Keratinocyte (primary cell): ENCODE results near the gene BMP15. TPM values are rescaled to one million over a fixed set of nuclear protein-coding genes. Genes with fewer than 3 reads are reported as not detected.

Experiments used
- DNase-seq: peaks from one replicate; pipeline ENCODE4 v3.0.0-alpha.2; 2011; ENCODE audit warnings: low read depth, missing footprints, low spot score
- FAIRE-seq: peaks from 2 replicates; lab custom pipeline; 2011; peaks lifted over from hg19 to GRCh38; lab: Jason Lieb, UNC
- H2AFZ ChIP-seq: 2 replicates; pipeline ENCODE4 v1.6.0; 2012; ENCODE audit warnings: low read length, control low read depth, inconsistent platforms; ENCODE audit not compliant: control insufficient read depth
- H3K27ac ChIP-seq: 2 replicates; pipeline ENCODE4 v1.5.1; 2011; ENCODE audit warnings: low read length; ENCODE audit not compliant: control insufficient read depth, insufficient read depth
- H3K27me3 ChIP-seq: 3 replicates; pipeline ENCODE4 v1.6.0; 2011; ENCODE audit warnings: low read length; ENCODE audit not compliant: control insufficient read depth, insufficient read depth; ENCODE audit errors: extremely low read depth
- H3K36me3 ChIP-seq, 2 experiments: 2 replicates in 1 of 2; 3 replicates in 1 of 2; pipeline ENCODE4 v1.5.1; 2011; ENCODE audit warnings: low read length in 2 of 2, mild to moderate bottlenecking in 1 of 2; ENCODE audit not compliant: control insufficient read depth in 2 of 2, insufficient read depth in 2 of 2; ENCODE audit errors: extremely low read depth in 1 of 2
- H3K4me1 ChIP-seq: 3 replicates; pipeline ENCODE4 v1.5.1; 2011; ENCODE audit warnings: low read length; ENCODE audit not compliant: control insufficient read depth, insufficient read depth; ENCODE audit errors: extremely low read depth
- H3K4me2 ChIP-seq: 3 replicates; pipeline ENCODE4 v1.6.0; 2011; ENCODE audit warnings: low read depth, low read length; ENCODE audit not compliant: control insufficient read depth, insufficient read depth; ENCODE audit errors: extremely low read depth
- H3K4me3 ChIP-seq, 3 experiments: fragments of 200-600 bp in 1 of 3; sonication (generic) in 1 of 3; 2 replicates in 2 of 3; 3 replicates in 1 of 3; pipeline ENCODE4 v1.5.1; 2011 to 2016; ENCODE audit warnings: low read length in 3 of 3, mild to moderate bottlenecking in 3 of 3, control low read depth in 2 of 3, inconsistent platforms in 1 of 3, low read depth in 1 of 3, mixed read lengths in 1 of 3, mixed run types in 1 of 3, moderate library complexity in 1 of 3; ENCODE audit not compliant: control insufficient read depth in 2 of 3, insufficient read depth in 2 of 3; ENCODE audit errors: extremely low read depth in 1 of 3
- H3K79me2 ChIP-seq: 2 replicates; pipeline ENCODE4 v1.6.0; 2012; ENCODE audit warnings: low read length; ENCODE audit not compliant: control insufficient read depth, insufficient read depth
- H3K9ac ChIP-seq: 3 replicates; pipeline ENCODE4 v1.6.0; 2011; ENCODE audit warnings: low read length; ENCODE audit not compliant: control insufficient read depth, insufficient read depth; ENCODE audit errors: extremely low read depth
- H3K9me1 ChIP-seq: 3 replicates; pipeline ENCODE4 v1.6.0; 2011; ENCODE audit warnings: low read length; ENCODE audit not compliant: control insufficient read depth, insufficient read depth; ENCODE audit errors: extremely low read depth
- H3K9me3 ChIP-seq: 2 replicates; pipeline ENCODE4 v1.5.1; 2012; ENCODE audit warnings: low read depth, low read length; ENCODE audit not compliant: control insufficient read depth
- H4K20me1 ChIP-seq: 3 replicates; pipeline ENCODE4 v1.6.0; 2011; ENCODE audit warnings: low read length; ENCODE audit not compliant: control insufficient read depth, insufficient read depth; ENCODE audit errors: extremely low read depth
- EZH2 ChIP-seq: IDR thresholded peaks from one replicate; pipeline ENCODE4 v1.6.1; 2012; ENCODE audit warnings: inconsistent platforms, mild to moderate bottlenecking, low read length, moderate library complexity
- dilution Hi-C: fragments of 300-500 bp; cut with MboI; formaldehyde crosslinking; loops from one replicate; pipeline ENCODE4 v1.7.0; 2020; ENCODE audit warnings: low sequenced_read_pairs; ENCODE audit not compliant: extremely low pct_ligation_motif_present
- polyA plus RNA-seq, 5 experiments: library from polyadenylated mRNA; depleted of rRNA in 3 of 5; stranded (reverse) in 3 of 5; stranded (forward) in 1 of 5; unstranded in 1 of 5; fragments of >200 nt; gene quantifications; 1 replicate in 1 of 5; 2 replicates in 3 of 5; 3 replicates in 1 of 5; pipeline versions ENCODE4 v1.2.1 to v1.2.3, GENCODE V29; 2011 to 2012; ENCODE audit warnings: missing spikeins in 2 of 5, low read depth in 1 of 5, low replicate concordance in 1 of 5
- TF ChIP-seq, protein P1 (sequence below), 3 experiments: IDR thresholded peaks in 1 of 3; conservative IDR thresholded peaks in 1 of 3; optimal IDR thresholded peaks in 1 of 3; 2 replicates in 2 of 3; 3 replicates in 1 of 3; pipeline versions ENCODE3 to v1.5.1; 2011; ENCODE audit warnings: low read length in 3 of 3, mild to moderate bottlenecking in 3 of 3, moderate library complexity in 2 of 3, control low read depth in 1 of 3, inconsistent platforms in 1 of 3; ENCODE audit not compliant: insufficient read depth in 2 of 3; ENCODE audit errors: extremely low read depth in 1 of 3

The BMP15 gene
- polyA plus RNA-seq, 1 donor (not counting 4 experiments of a cell fraction or from before 2014, with no cell fraction given): not detected

- no peaks in the 10 kb centered on the region for H3K9me1 ChIP-seq
- TF ChIP-seq, protein P1, sequence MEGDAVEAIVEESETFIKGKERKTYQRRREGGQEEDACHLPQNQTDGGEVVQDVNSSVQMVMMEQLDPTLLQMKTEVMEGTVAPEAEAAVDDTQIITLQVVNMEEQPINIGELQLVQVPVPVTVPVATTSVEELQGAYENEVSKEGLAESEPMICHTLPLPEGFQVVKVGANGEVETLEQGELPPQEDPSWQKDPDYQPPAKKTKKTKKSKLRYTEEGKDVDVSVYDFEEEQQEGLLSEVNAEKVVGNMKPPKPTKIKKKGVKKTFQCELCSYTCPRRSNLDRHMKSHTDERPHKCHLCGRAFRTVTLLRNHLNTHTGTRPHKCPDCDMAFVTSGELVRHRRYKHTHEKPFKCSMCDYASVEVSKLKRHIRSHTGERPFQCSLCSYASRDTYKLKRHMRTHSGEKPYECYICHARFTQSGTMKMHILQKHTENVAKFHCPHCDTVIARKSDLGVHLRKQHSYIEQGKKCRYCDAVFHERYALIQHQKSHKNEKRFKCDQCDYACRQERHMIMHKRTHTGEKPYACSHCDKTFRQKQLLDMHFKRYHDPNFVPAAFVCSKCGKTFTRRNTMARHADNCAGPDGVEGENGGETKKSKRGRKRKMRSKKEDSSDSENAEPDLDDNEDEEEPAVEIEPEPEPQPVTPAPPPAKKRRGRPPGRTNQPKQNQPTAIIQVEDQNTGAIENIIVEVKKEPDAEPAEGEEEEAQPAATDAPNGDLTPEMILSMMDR (optimal IDR thresholded peaks at IDR 0.05 in 1 of 3, IDR thresholded peaks at IDR 0.05 in 1 of 3, conservative IDR thresholded peaks at IDR 0.05 in 1 of 3; ENCODE audit: extremely low read depth in 1 of 3, insufficient read depth in 2 of 3, low read length in 3 of 3): no peak
- TF ChIP-seq EZH2: no peak
- H3K4me3 ChIP-seq: no peak overlapping the region
- no peaks in the 10 kb centered on the region for H3K27me3 ChIP-seq
- no peaks in the 10 kb centered on the region for H3K9me3 ChIP-seq
- no peaks in the 10 kb centered on the region for H4K20me1 ChIP-seq
- no peak overlapping the region for H3K9ac ChIP-seq
- FAIRE-seq (no peak), DNase-seq (no peak)
- no peak overlapping the region for H3K4me2 ChIP-seq
- no peaks in the 10 kb centered on the region for H3K4me1 ChIP-seq
- H3K36me3 ChIP-seq: no peaks in the 10 kb centered on the region
- dilution Hi-C loops: no loop called here
- no peaks in the 10 kb centered on the region for H3K79me2 ChIP-seq
- no peak overlapping the region for H3K27ac ChIP-seq
- no peak overlapping the region for H2AFZ ChIP-seq
These were observed 35.7 kb upstream of the BMP15 start for GRCh38 chrX:50874876-50875275.

DNA sequence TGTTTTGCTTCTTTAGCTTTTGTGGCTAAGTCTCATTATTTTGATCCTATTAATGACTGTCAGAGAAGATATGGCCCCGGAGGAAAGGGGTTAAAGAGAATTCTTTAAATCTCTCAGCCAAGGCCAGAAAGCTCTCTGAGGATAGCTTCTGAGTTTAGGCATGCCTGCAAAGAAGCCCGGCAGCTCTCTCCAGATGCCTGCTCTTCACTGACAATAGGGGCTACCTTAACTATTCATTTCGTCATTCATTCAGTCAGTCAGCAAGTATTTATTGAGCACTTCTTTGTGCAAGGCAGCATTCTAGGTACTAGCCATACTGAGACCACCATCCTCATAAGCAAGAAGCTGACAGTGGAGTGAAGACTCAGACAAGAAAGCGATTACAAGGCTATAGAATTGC, 34.0 kb upstream of the BMP15 start:
- H3K9ac ChIP-seq: no peak overlapping the region
- H3K4me2 ChIP-seq: no peak overlapping the region
- DNase-seq (no peak), FAIRE-seq (no peak)
- no peaks in the 10 kb centered on the region for H3K79me2 ChIP-seq
- H3K36me3 ChIP-seq: no peaks in the 10 kb centered on the region
- no peaks in the 10 kb centered on the region for H3K9me1 ChIP-seq
- peaks cover 2% of the 10 kb centered on the region for H3K4me1 ChIP-seq
- H3K27me3 ChIP-seq: no peaks in the 10 kb centered on the region
- H3K4me3 ChIP-seq: no peak overlapping the region
- H3K9me3 ChIP-seq: no peaks in the 10 kb centered on the region
- H2AFZ ChIP-seq: no peak overlapping the region
- no peak overlapping the region for H3K27ac ChIP-seq
- no peaks in the 10 kb centered on the region for H4K20me1 ChIP-seq
- TF ChIP-seq, protein P1 (optimal IDR thresholded peaks at IDR 0.05 in 1 of 3, IDR thresholded peaks at IDR 0.05 in 1 of 3, conservative IDR thresholded peaks at IDR 0.05 in 1 of 3; ENCODE audit: extremely low read depth in 1 of 3, insufficient read depth in 2 of 3, low read length in 3 of 3): no peak
- TF ChIP-seq EZH2: no peak
- dilution Hi-C loops: no loop called here
